HEK293 (cell line): ENCODE results near the gene PLD3.

Experiments used
- FEZF1 ChIP-seq: fragments of 450-650 bp; formaldehyde crosslinking; IDR thresholded peaks from 2 replicates; pipeline ENCODE4 v1.5.1; 2016; ENCODE audit warnings: missing biosample characterization, missing genetic modification characterization
- OVOL3 ChIP-seq: fragments of 450-650 bp; formaldehyde crosslinking; IDR thresholded peaks from 2 replicates; pipeline ENCODE4 v1.5.1; 2016; ENCODE audit warnings: missing biosample characterization, missing genetic modification characterization
- PRDM1 ChIP-seq: fragments of 450-650 bp; formaldehyde crosslinking; IDR thresholded peaks from 2 replicates; pipeline ENCODE4; 2016; ENCODE audit warnings: missing biosample characterization, missing genetic modification characterization
- REPIN1 ChIP-seq: fragments of 450-650 bp; formaldehyde crosslinking; IDR thresholded peaks from 2 replicates; pipeline ENCODE4 v1.5.1; 2017; ENCODE audit warnings: missing biosample characterization, missing genetic modification characterization, low read depth
- ZBTB10 ChIP-seq: fragments of 450-650 bp; formaldehyde crosslinking; IDR thresholded peaks from 2 replicates; pipeline ENCODE4 v1.5.1; 2016; ENCODE audit warnings: missing biosample characterization, missing genetic modification characterization
- ZBTB21 ChIP-seq: fragments of 450-650 bp; formaldehyde crosslinking; IDR thresholded peaks from 2 replicates; pipeline ENCODE4 v1.5.1; 2017; ENCODE audit warnings: missing biosample characterization, missing genetic modification characterization
- ZNF114 ChIP-seq: fragments of 450-650 bp; formaldehyde crosslinking; IDR thresholded peaks from 2 replicates; pipeline ENCODE4 v1.5.0; 2017; ENCODE audit warnings: missing biosample characterization, missing genetic modification characterization
- ZNF121 ChIP-seq: fragments of 450-650 bp; formaldehyde crosslinking; IDR thresholded peaks from 2 replicates; pipeline ENCODE4 v1.5.1; 2016; ENCODE audit warnings: missing biosample characterization, missing genetic modification characterization
- ZNF16 ChIP-seq: fragments of 450-650 bp; formaldehyde crosslinking; IDR thresholded peaks from 2 replicates; pipeline ENCODE4 v1.5.1; 2016; ENCODE audit warnings: low read depth, missing biosample characterization, missing genetic modification characterization
- ZNF214 ChIP-seq: fragments of 450-650 bp; formaldehyde crosslinking; IDR thresholded peaks from 2 replicates; pipeline ENCODE4 v1.5.1; 2017; ENCODE audit warnings: missing biosample characterization, mild to moderate bottlenecking, missing genetic modification characterization, borderline replicate concordance
- ZNF23 ChIP-seq: fragments of 450-650 bp; formaldehyde crosslinking; IDR thresholded peaks from 2 replicates; pipeline ENCODE4 v1.5.1; 2016; ENCODE audit warnings: missing biosample characterization, missing genetic modification characterization, borderline replicate concordance
- ZNF239 ChIP-seq: fragments of 450-650 bp; formaldehyde crosslinking; IDR thresholded peaks from 2 replicates; pipeline ENCODE4 v1.5.1; 2016; ENCODE audit warnings: missing biosample characterization, missing genetic modification characterization
- ZNF341 ChIP-seq: fragments of 450-650 bp; formaldehyde crosslinking; IDR thresholded peaks from 2 replicates; pipeline ENCODE4; 2016; ENCODE audit warnings: low read depth, missing biosample characterization, missing genetic modification characterization
- ZNF362 ChIP-seq: fragments of 450-650 bp; formaldehyde crosslinking; IDR thresholded peaks from 2 replicates; pipeline ENCODE4 v1.5.1; 2016; ENCODE audit warnings: missing biosample characterization, missing genetic modification characterization
- ZNF366 ChIP-seq: fragments of 450-650 bp; formaldehyde crosslinking; conservative IDR thresholded peaks from 2 replicates; pipeline ENCODE4 v1.5.1; 2016; ENCODE audit warnings: missing biosample characterization, missing genetic modification characterization
- ZNF501 ChIP-seq: fragments of 450-650 bp; formaldehyde crosslinking; IDR thresholded peaks from 2 replicates; pipeline ENCODE4 v1.5.1; 2016; ENCODE audit warnings: missing biosample characterization, missing genetic modification characterization
- ZNF521 ChIP-seq: fragments of 450-650 bp; formaldehyde crosslinking; IDR thresholded peaks from 2 replicates; pipeline ENCODE4 v1.5.1; 2017; ENCODE audit warnings: missing biosample characterization, mild to moderate bottlenecking, missing genetic modification characterization
- ZNF530 ChIP-seq: fragments of 450-650 bp; formaldehyde crosslinking; IDR thresholded peaks from 2 replicates; pipeline ENCODE4 v1.5.1; 2016; ENCODE audit warnings: low read depth, missing biosample characterization, missing genetic modification characterization
- ZNF555 ChIP-seq: fragments of 450-650 bp; formaldehyde crosslinking; conservative IDR thresholded peaks from 2 replicates; pipeline ENCODE4 v1.5.1; 2017; ENCODE audit warnings: missing biosample characterization, mild to moderate bottlenecking, missing genetic modification characterization, inconsistent platforms
- ZNF610 ChIP-seq: fragments of 450-650 bp; formaldehyde crosslinking; IDR thresholded peaks from 2 replicates; pipeline ENCODE4 v1.5.1; 2016; ENCODE audit warnings: missing biosample characterization, missing genetic modification characterization, borderline replicate concordance
- ZNF639 ChIP-seq: fragments of 450-650 bp; formaldehyde crosslinking; IDR thresholded peaks from 2 replicates; pipeline ENCODE4 v1.5.1; 2016; ENCODE audit warnings: missing biosample characterization, missing genetic modification characterization
- ZNF660 ChIP-seq: fragments of 450-650 bp; IDR thresholded peaks from 2 replicates; pipeline ENCODE4 v1.5.1; 2018; ENCODE audit warnings: missing biosample characterization, mild to moderate bottlenecking, missing genetic modification characterization
- ZNF677 ChIP-seq: fragments of 450-650 bp; IDR thresholded peaks from 2 replicates; pipeline ENCODE4 v1.5.0; 2018; ENCODE audit warnings: missing biosample characterization, mild to moderate bottlenecking, missing genetic modification characterization, moderate library complexity
- ZNF843 ChIP-seq: fragments of 450-650 bp; formaldehyde crosslinking; IDR thresholded peaks from 2 replicates; pipeline ENCODE4 v1.5.1; 2016; ENCODE audit warnings: missing biosample characterization, missing genetic modification characterization
- TF ChIP-seq, protein P1 (sequence below): fragments of 450-650 bp; formaldehyde crosslinking; IDR thresholded peaks from 2 replicates; pipeline ENCODE4 v1.5.1; 2017; ENCODE audit warnings: missing biosample characterization, missing genetic modification characterization
- TF ChIP-seq, protein P2 (sequence below): IDR thresholded peaks from 2 replicates; pipeline ENCODE4 v1.6.1; 2011; ENCODE audit warnings: mild to moderate bottlenecking, low read depth, low read length, borderline replicate concordance
- TF ChIP-seq, protein P3 (sequence below): fragments of 450-650 bp; formaldehyde crosslinking; IDR thresholded peaks from 2 replicates; pipeline ENCODE4 v1.5.1; 2016; ENCODE audit warnings: missing biosample characterization, missing genetic modification characterization

Gene PLD3

GRCh38 chr19:40360020-40360707 is 11.7 kb downstream of the PLD3 start (continued):
- TF ChIP-seq ZNF239 (no peak), ZNF521 (tag by site-specific recombination) (no peak), FEZF1 (no peak), ZNF114 (tag by site-specific recombination) (no peak), ZNF214 (tag by site-specific recombination) (no peak), ZNF341 (no peak), ZBTB10 (peak; percentile 56; the same call in 1 of the 2 replicates), ZNF501 (tag by site-specific recombination) (no peak), ZNF639 (tag by site-specific recombination) (no peak), ZBTB21 (tag by site-specific recombination) (0 out of 2 replicates have a peak, but pooled peaks have one; percentile 35), ZNF362 (tag by site-specific recombination) (peak; percentile 77), ZNF530 (tag by site-specific recombination) (no peak), REPIN1 (no peak), ZNF555 (tag by site-specific recombination) (no peak), ZNF843 (tag by site-specific recombination) (no peak), PRDM1 (tag by site-specific recombination) (no peak), ZNF16 (tag by site-specific recombination) (no peak), ZNF610 (tag by site-specific recombination) (no peak), ZNF677 (tag by site-specific recombination) (no peak), ZNF23 (tag by site-specific recombination) (no peak), ZNF366 (0 out of 2 replicates have a peak, but pooled peaks have one; percentile 11), OVOL3 (no peak), ZNF121 (tag by site-specific recombination) (no peak), ZNF660 (tag by site-specific recombination) (no peak)
- TF ChIP-seq, protein P1, sequence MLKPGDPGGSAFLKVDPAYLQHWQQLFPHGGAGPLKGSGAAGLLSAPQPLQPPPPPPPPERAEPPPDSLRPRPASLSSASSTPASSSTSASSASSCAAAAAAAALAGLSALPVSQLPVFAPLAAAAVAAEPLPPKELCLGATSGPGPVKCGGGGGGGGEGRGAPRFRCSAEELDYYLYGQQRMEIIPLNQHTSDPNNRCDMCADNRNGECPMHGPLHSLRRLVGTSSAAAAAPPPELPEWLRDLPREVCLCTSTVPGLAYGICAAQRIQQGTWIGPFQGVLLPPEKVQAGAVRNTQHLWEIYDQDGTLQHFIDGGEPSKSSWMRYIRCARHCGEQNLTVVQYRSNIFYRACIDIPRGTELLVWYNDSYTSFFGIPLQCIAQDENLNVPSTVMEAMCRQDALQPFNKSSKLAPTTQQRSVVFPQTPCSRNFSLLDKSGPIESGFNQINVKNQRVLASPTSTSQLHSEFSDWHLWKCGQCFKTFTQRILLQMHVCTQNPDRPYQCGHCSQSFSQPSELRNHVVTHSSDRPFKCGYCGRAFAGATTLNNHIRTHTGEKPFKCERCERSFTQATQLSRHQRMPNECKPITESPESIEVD (tag by site-specific recombination) = no peak
- TF ChIP-seq, protein P2, sequence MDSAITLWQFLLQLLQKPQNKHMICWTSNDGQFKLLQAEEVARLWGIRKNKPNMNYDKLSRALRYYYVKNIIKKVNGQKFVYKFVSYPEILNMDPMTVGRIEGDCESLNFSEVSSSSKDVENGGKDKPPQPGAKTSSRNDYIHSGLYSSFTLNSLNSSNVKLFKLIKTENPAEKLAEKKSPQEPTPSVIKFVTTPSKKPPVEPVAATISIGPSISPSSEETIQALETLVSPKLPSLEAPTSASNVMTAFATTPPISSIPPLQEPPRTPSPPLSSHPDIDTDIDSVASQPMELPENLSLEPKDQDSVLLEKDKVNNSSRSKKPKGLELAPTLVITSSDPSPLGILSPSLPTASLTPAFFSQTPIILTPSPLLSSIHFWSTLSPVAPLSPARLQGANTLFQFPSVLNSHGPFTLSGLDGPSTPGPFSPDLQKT = no peak
- TF ChIP-seq, protein P3, sequence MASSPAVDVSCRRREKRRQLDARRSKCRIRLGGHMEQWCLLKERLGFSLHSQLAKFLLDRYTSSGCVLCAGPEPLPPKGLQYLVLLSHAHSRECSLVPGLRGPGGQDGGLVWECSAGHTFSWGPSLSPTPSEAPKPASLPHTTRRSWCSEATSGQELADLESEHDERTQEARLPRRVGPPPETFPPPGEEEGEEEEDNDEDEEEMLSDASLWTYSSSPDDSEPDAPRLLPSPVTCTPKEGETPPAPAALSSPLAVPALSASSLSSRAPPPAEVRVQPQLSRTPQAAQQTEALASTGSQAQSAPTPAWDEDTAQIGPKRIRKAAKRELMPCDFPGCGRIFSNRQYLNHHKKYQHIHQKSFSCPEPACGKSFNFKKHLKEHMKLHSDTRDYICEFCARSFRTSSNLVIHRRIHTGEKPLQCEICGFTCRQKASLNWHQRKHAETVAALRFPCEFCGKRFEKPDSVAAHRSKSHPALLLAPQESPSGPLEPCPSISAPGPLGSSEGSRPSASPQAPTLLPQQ (tag by site-specific recombination) = no peak
